ENCODE results near the gene KIAA1217.

The KIAA1217 gene

DNA sequence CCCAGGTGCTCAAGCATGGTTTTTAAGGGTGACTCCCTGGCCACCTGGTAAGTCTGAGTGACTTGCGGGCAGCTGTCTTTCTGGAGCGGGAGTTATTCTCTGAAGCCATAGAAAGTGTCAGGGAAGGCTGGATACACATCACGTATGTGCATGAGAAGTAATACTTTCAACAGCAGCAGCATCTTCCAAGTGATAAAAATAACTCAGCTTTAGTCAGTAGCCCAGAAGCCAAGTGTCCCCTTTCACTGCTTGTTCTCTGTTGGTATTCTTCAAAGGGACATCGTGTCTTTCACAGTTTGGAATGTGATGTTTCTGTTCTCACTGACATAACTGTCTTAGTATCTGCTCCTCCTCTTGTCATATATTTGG is 97.6 kb downstream of the KIAA1217 start:
- no peak overlapping the region for H3K4me3 ChIP-seq (replicated peaks; ENCODE audit: low read depth, low read length)
- TF ChIP-seq CTCF (IDR thresholded peaks at IDR 0.05; ENCODE audit: low read depth, low read length, missing control alignments) = no peak
- DNase-seq (ENCODE audit: extremely low read depth, low read depth) = no peak

GRCh38 chr10:24307116-24307515 is 98.2 kb downstream of the KIAA1217 start:
- no peak for TF ChIP-seq CTCF (IDR thresholded peaks at IDR 0.05; ENCODE audit: low read depth, low read length, missing control alignments)
- no peak overlapping the region for H3K4me3 ChIP-seq (replicated peaks; ENCODE audit: low read depth, low read length)
- DNase-seq (ENCODE audit: extremely low read depth, low read depth) = no peak

- no peak for TF ChIP-seq CTCF (IDR thresholded peaks at IDR 0.05; ENCODE audit: low read depth, low read length, missing control alignments)
- H3K4me3 ChIP-seq (replicated peaks; ENCODE audit: low read depth, low read length) = no peak overlapping the region
- DNase-seq (ENCODE audit: extremely low read depth, low read depth) = no peak
These were observed 99.0 kb downstream of the KIAA1217 start for GRCh38 chr10:24307696-24308485.

GRCh38 chr10:24310104-24310503 is 101.2 kb downstream of the KIAA1217 start:
- H3K4me3 ChIP-seq (replicated peaks; ENCODE audit: low read depth, low read length) = no peak overlapping the region
- TF ChIP-seq CTCF (IDR thresholded peaks at IDR 0.05; ENCODE audit: low read depth, low read length, missing control alignments) = no peak
- no peak for DNase-seq (ENCODE audit: extremely low read depth, low read depth)

GRCh38 chr10:24311888-24312287 is 103.0 kb downstream of the KIAA1217 start:
- no peak for DNase-seq (ENCODE audit: extremely low read depth, low read depth)
- H3K4me3 ChIP-seq (replicated peaks; ENCODE audit: low read depth, low read length) = no peak overlapping the region
- TF ChIP-seq CTCF (IDR thresholded peaks at IDR 0.05; ENCODE audit: low read depth, low read length, missing control alignments) = no peak

DNA sequence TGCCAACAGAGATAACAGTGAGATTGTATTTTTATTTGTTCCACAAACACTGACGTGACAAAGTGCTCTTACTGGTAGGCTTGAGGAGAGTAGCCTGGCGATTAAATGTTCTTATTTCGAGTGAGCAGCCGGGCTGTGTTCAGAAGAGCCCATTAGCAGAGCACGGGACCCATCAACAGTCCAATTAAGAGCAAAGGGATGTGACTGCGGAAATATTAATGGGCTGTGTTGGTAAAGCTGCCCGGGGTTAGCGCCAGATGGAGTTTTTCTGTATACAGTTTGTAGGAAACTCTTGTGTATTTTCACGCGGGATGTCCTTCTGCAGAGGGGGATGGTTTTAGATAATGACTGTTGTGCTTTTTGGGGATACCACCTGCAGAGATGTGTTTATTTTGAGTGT is 104.3 kb downstream of the KIAA1217 start:
- no peak overlapping the region for H3K4me3 ChIP-seq (replicated peaks; ENCODE audit: low read depth, low read length)
- DNase-seq (ENCODE audit: extremely low read depth, low read depth) = no peak
- no peak for TF ChIP-seq CTCF (IDR thresholded peaks at IDR 0.05; ENCODE audit: low read depth, low read length, missing control alignments)

GRCh38 chr10:24315211-24315610 is 106.3 kb downstream of the KIAA1217 start:
- no peak overlapping the region for H3K4me3 ChIP-seq (replicated peaks; ENCODE audit: low read depth, low read length)
- TF ChIP-seq CTCF (IDR thresholded peaks at IDR 0.05; ENCODE audit: low read depth, low read length, missing control alignments) = no peak
- no peak for DNase-seq (ENCODE audit: extremely low read depth, low read depth)

Measured in HFF-Myc (cell line).